Ectodermal cell (in vitro differentiated cells): ENCODE results near the gene STXBP5.

Experiments
- H3K27ac ChIP-seq: 2 replicates; pipeline ENCODE4 v1.7.0; 2013; ENCODE audit warnings: mild to moderate bottlenecking, low read depth, low read length; ENCODE audit not compliant: insufficient read depth, poor library complexity, severe bottlenecking
- H3K27me3 ChIP-seq: 2 replicates; pipeline ENCODE4 v1.7.0; 2013; ENCODE audit warnings: mild to moderate bottlenecking, low read length; ENCODE audit not compliant: insufficient read depth, control insufficient read depth, poor library complexity, severe bottlenecking
- H3K36me3 ChIP-seq: one replicate; pipeline ENCODE4 v1.7.0; 2013; ENCODE audit warnings: low read length; ENCODE audit not compliant: control insufficient read depth, insufficient read depth
- H3K4me1 ChIP-seq: one replicate; pipeline ENCODE4 v1.7.0; 2013; ENCODE audit warnings: low read length; ENCODE audit not compliant: control insufficient read depth, insufficient read depth
- H3K4me3 ChIP-seq: 2 replicates; pipeline ENCODE4 v1.7.0; 2013; ENCODE audit warnings: low read depth, low read length, control low read depth; ENCODE audit not compliant: insufficient read depth
- H3K9me3 ChIP-seq: 2 replicates; pipeline ENCODE4 v1.7.0; 2013; ENCODE audit warnings: mild to moderate bottlenecking, low read length, moderate library complexity; ENCODE audit not compliant: control insufficient read depth
- WGBS, 2 experiments: methylation state at CpG; one replicate each; pipeline ENCODE4 v1.1.7; 2013; ENCODE audit warnings: missing lambda C conversion rate in 2 of 2; 5-methylcytosine and 5-hydroxymethylcytosine counted together

The STXBP5 gene

GRCh38 chr6:147389463-147389862 lies 185.2 kb downstream of the STXBP5 start:
- Histone ChIP-seq H3K27ac (no peak overlapping the region), H3K4me3 (no peak overlapping the region), H3K9me3 (no peaks in the 10 kb centered on the region), H3K4me1 (no peaks in the 10 kb centered on the region), H3K36me3 (no peaks in the 10 kb centered on the region), H3K27me3 (no peaks in the 10 kb centered on the region)
- WGBS, 2 experiments: 91 to 100% methylated on average over 1 of the region's 1 CpG

GRCh38 chr6:147390909-147391536 lies 186.8 kb downstream of the STXBP5 start:
- 69 to 81% methylated on average over 4 of the region's 5 CpGs for WGBS, 2 experiments

GRCh38 chr6:147392917-147393625 lies 188.9 kb downstream of the STXBP5 start:
- Histone ChIP-seq H3K9me3 (no peaks in the 10 kb centered on the region), H3K27me3 (no peaks in the 10 kb centered on the region), H3K27ac (no peak overlapping the region), H3K4me1 (no peaks in the 10 kb centered on the region), H3K4me3 (no peak overlapping the region), H3K36me3 (no peaks in the 10 kb centered on the region)
- WGBS, 2 experiments: 91 to 95% methylated on average over 6 of the region's 8 CpGs

More at GRCh38 chr6:147390909-147391536, 186.8 kb downstream of the STXBP5 start:
- Histone ChIP-seq H3K36me3 (no peaks in the 10 kb centered on the region), H3K9me3 (no peaks in the 10 kb centered on the region), H3K4me1 (no peaks in the 10 kb centered on the region), H3K4me3 (no peak overlapping the region), H3K27me3 (no peaks in the 10 kb centered on the region), H3K27ac (no peak overlapping the region)

GRCh38 chr6:147395158-147395557 lies 190.9 kb downstream of the STXBP5 start:
- WGBS, 2 experiments: 88% methylated on average over 1 of the region's 1 CpG; no CpG with 5 or more reads in 1 of the 2 experiments
- H3K4me3 ChIP-seq: no peak overlapping the region
- H3K27me3 ChIP-seq: no peaks in the 10 kb centered on the region
- H3K27ac ChIP-seq: no peak overlapping the region
- no peaks in the 10 kb centered on the region for H3K9me3 ChIP-seq
- no peaks in the 10 kb centered on the region for H3K4me1 ChIP-seq
- no peaks in the 10 kb centered on the region for H3K36me3 ChIP-seq

GRCh38 chr6:147397306-147397705 lies 193.1 kb downstream of the STXBP5 start:
- no peak overlapping the region for H3K4me3 ChIP-seq
- no peaks in the 10 kb centered on the region for H3K27me3 ChIP-seq
- H3K27ac ChIP-seq: no peak overlapping the region
- H3K36me3 ChIP-seq: no peaks in the 10 kb centered on the region
- WGBS, 2 experiments: 91 to 93% methylated on average over 2 of the region's 3 CpGs
- H3K4me1 ChIP-seq: no peaks in the 10 kb centered on the region
- H3K9me3 ChIP-seq: no peaks in the 10 kb centered on the region

- Histone ChIP-seq H3K36me3 (no peaks in the 10 kb centered on the region), H3K27me3 (no peaks in the 10 kb centered on the region), H3K4me1 (no peaks in the 10 kb centered on the region), H3K4me3 (no peak overlapping the region), H3K9me3 (no peaks in the 10 kb centered on the region), H3K27ac (no peak overlapping the region)
Measured at GRCh38 chr6:147400968-147401367, 196.8 kb downstream of the STXBP5 start.

GRCh38 chr6:147401779-147402178 lies 197.6 kb downstream of the STXBP5 start:
- 89 to 93% methylated on average over 2 to 5 of the region's 5 CpGs for WGBS, 2 experiments
- Histone ChIP-seq H3K27ac (no peak overlapping the region), H3K4me1 (no peaks in the 10 kb centered on the region), H3K4me3 (no peak overlapping the region), H3K36me3 (no peaks in the 10 kb centered on the region), H3K27me3 (no peaks in the 10 kb centered on the region), H3K9me3 (no peaks in the 10 kb centered on the region)

GRCh38 chr6:147406783-147407182 lies 202.6 kb downstream of the STXBP5 start:
- Histone ChIP-seq H3K27me3 (no peaks in the 10 kb centered on the region), H3K27ac (no peak overlapping the region), H3K4me3 (no peak overlapping the region), H3K36me3 (no peaks in the 10 kb centered on the region), H3K4me1 (no peaks in the 10 kb centered on the region), H3K9me3 (no peaks in the 10 kb centered on the region)
- 94 to 96% methylated on average over 27 of the region's 27 CpGs for WGBS, 2 experiments

- Histone ChIP-seq H3K9me3 (no peaks in the 10 kb centered on the region), H3K4me1 (no peaks in the 10 kb centered on the region), H3K4me3 (no peak overlapping the region), H3K36me3 (no peaks in the 10 kb centered on the region), H3K27me3 (no peaks in the 10 kb centered on the region), H3K27ac (no peak overlapping the region)
- WGBS, 2 experiments: 87 to 88% methylated on average over 8 of the region's 8 CpGs
Measured at GRCh38 chr6:147407571-147407970, 203.4 kb downstream of the STXBP5 start.

- Histone ChIP-seq H3K27ac (no peak overlapping the region), H3K27me3 (no peaks in the 10 kb centered on the region), H3K4me1 (no peaks in the 10 kb centered on the region), H3K36me3 (no peaks in the 10 kb centered on the region), H3K4me3 (no peak overlapping the region), H3K9me3 (no peaks in the 10 kb centered on the region)
- 94 to 95% methylated on average over 4 of the region's 4 CpGs for WGBS, 2 experiments
Measured at GRCh38 chr6:147416622-147417021, 212.4 kb downstream of the STXBP5 start.
